Endothelial cell of umbilical vein (primary cell): Measurements from ENCODE around the gene RGS17.

Source experiments
- EZH2 ChIP-seq: IDR thresholded peaks from 2 replicates; pipeline ENCODE4 v1.6.1; 2012; ENCODE audit warnings: borderline replicate concordance, low read depth, mild to moderate bottlenecking, moderate library complexity, low read length, inconsistent platforms; ENCODE audit not compliant: severe bottlenecking
- JUN ChIP-seq: IDR thresholded peaks from 2 replicates; pipeline ENCODE4 v1.6.1; 2011; ENCODE audit warnings: borderline replicate concordance, low read depth; ENCODE audit not compliant: insufficient read length, insufficient read depth
- TF ChIP-seq, protein P1 (sequence below), 2 donors: IDR thresholded peaks; 1 replicate in 1 of 2; 2 replicates in 1 of 2; pipeline ENCODE4 v1.5.1; 2011; ENCODE audit warnings: low read length in 2 of 2, mild to moderate bottlenecking in 2 of 2, moderate library complexity in 2 of 2, control low read depth in 1 of 2, inconsistent platforms in 1 of 2, low read depth in 1 of 2; ENCODE audit not compliant: insufficient read depth in 1 of 2; ENCODE audit errors: extremely low read depth in 1 of 2

DNA sequence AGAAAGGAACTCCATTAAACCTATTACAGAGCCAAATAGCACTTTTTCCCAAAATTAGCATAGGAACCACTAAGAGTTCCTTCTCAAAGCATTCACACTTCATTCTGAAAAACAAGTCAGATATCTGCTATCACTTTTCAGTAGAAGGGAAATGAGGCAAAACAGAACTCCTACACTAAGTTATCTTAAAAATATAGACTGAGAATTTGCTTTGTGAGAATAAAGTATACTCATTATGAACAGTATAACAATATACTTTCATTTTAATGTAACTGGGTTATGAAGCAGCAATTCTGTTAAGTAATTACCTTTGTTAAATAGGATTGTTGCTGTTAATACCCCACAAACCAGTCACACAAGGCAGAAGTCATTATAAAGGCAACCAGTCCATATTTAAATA lies 137.2 kb downstream of the RGS17 start:
- TF ChIP-seq EZH2 (no peak), JUN (no peak)
- TF ChIP-seq, protein P1, sequence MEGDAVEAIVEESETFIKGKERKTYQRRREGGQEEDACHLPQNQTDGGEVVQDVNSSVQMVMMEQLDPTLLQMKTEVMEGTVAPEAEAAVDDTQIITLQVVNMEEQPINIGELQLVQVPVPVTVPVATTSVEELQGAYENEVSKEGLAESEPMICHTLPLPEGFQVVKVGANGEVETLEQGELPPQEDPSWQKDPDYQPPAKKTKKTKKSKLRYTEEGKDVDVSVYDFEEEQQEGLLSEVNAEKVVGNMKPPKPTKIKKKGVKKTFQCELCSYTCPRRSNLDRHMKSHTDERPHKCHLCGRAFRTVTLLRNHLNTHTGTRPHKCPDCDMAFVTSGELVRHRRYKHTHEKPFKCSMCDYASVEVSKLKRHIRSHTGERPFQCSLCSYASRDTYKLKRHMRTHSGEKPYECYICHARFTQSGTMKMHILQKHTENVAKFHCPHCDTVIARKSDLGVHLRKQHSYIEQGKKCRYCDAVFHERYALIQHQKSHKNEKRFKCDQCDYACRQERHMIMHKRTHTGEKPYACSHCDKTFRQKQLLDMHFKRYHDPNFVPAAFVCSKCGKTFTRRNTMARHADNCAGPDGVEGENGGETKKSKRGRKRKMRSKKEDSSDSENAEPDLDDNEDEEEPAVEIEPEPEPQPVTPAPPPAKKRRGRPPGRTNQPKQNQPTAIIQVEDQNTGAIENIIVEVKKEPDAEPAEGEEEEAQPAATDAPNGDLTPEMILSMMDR (IDR thresholded peaks at IDR 0.05; ENCODE audit: extremely low read depth in 1 of 2, insufficient read depth in 1 of 2, low read depth in 1 of 2, low read length in 2 of 2), result no peak
